ENCODE data around the gene TM9SF4. TPM values are rescaled to one million over a fixed set of nuclear protein-coding genes. Genes with fewer than 3 reads are reported as not detected.
A peak's percentile ranks its signal among the peaks of the same experiment; 100 is the strongest.

The TM9SF4 gene
- total RNA-seq (2014; rRNA removed; shearing (Covaris generic)), result 36.9 and 41.9 TPM in 2 replicates

- Histone ChIP-seq H3K27me3 (ENCODE audit: control insufficient read depth, insufficient read depth, low read length) (no peaks in the 10 kb centered on the region; the same call in 1 of the 2 replicates), H3K4me3 (ENCODE audit: insufficient read depth, low read depth, low read length) (peak within 1 kb of the TSS; percentile 71), H3K36me3 (replicated peaks; ENCODE audit: control insufficient read depth, insufficient read depth, low read length) (no peaks in the 10 kb centered on the region; the same call in 1 of the 2 replicates)
- DNase-seq, result peak; percentile 91
These were observed at the start of gene TM9SF4 for GRCh38 chr20:32109392-32110172. Gene TM9SF4 (plus strand): TSS chr20:32109714. CDS start chr20:32109741, 27 bp downstream.

- no peak overlapping the region for H3K4me3 ChIP-seq (ENCODE audit: insufficient read depth, low read depth, low read length)
- DNase-seq, result no peak
- H3K27me3 ChIP-seq (ENCODE audit: control insufficient read depth, insufficient read depth, low read length), result no peaks in the 10 kb centered on the region; the same call in 1 of the 2 replicates
- H3K36me3 ChIP-seq (replicated peaks; ENCODE audit: control insufficient read depth, insufficient read depth, low read length), result no peaks in the 10 kb centered on the region
These were observed 46.7 kb upstream of the TM9SF4 start for GRCh38 chr20:32062776-32063170.

GRCh38 chr20:32063695-32064094, 45.8 kb upstream of the TM9SF4 start:
- Histone ChIP-seq H3K27me3 (ENCODE audit: control insufficient read depth, insufficient read depth, low read length) (no peaks in the 10 kb centered on the region; the same call in 1 of the 2 replicates), H3K36me3 (replicated peaks; ENCODE audit: control insufficient read depth, insufficient read depth, low read length) (no peaks in the 10 kb centered on the region), H3K4me3 (ENCODE audit: insufficient read depth, low read depth, low read length) (no peak overlapping the region)
- no peak for DNase-seq

GRCh38 chr20:32064667-32065066, 44.8 kb upstream of the TM9SF4 start:
- DNase-seq, result no peak
- Histone ChIP-seq H3K27me3 (ENCODE audit: control insufficient read depth, insufficient read depth, low read length) (no peaks in the 10 kb centered on the region), H3K36me3 (replicated peaks; ENCODE audit: control insufficient read depth, insufficient read depth, low read length) (no peaks in the 10 kb centered on the region), H3K4me3 (ENCODE audit: insufficient read depth, low read depth, low read length) (no peak overlapping the region)

- no peak overlapping the region for H3K4me3 ChIP-seq (ENCODE audit: insufficient read depth, low read depth, low read length)
- H3K36me3 ChIP-seq (replicated peaks; ENCODE audit: control insufficient read depth, insufficient read depth, low read length), result no peaks in the 10 kb centered on the region
- DNase-seq, result no peak
- H3K27me3 ChIP-seq (ENCODE audit: control insufficient read depth, insufficient read depth, low read length), result no peaks in the 10 kb centered on the region
These were observed 42.2 kb upstream of the TM9SF4 start for GRCh38 chr20:32067234-32067821.

GRCh38 chr20:32068174-32068573, 41.3 kb upstream of the TM9SF4 start:
- no peak for DNase-seq
- H3K4me3 ChIP-seq (ENCODE audit: insufficient read depth, low read depth, low read length), result no peak overlapping the region

GRCh38 chr20:32069711-32070110, 39.8 kb upstream of the TM9SF4 start:
- DNase-seq, result no peak
- Histone ChIP-seq H3K36me3 (replicated peaks; ENCODE audit: control insufficient read depth, insufficient read depth, low read length) (no peaks in the 10 kb centered on the region), H3K4me3 (ENCODE audit: insufficient read depth, low read depth, low read length) (no peak overlapping the region), H3K27me3 (ENCODE audit: control insufficient read depth, insufficient read depth, low read length) (no peaks in the 10 kb centered on the region)

More at GRCh38 chr20:32068174-32068573, 41.3 kb upstream of the TM9SF4 start:
- Histone ChIP-seq H3K27me3 (ENCODE audit: control insufficient read depth, insufficient read depth, low read length) (no peaks in the 10 kb centered on the region), H3K36me3 (replicated peaks; ENCODE audit: control insufficient read depth, insufficient read depth, low read length) (no peaks in the 10 kb centered on the region)

- H3K4me3 ChIP-seq (ENCODE audit: insufficient read depth, low read depth, low read length), result no peak overlapping the region
- no peaks in the 10 kb centered on the region for H3K27me3 ChIP-seq (ENCODE audit: control insufficient read depth, insufficient read depth, low read length)
- H3K36me3 ChIP-seq (replicated peaks; ENCODE audit: control insufficient read depth, insufficient read depth, low read length), result no peaks in the 10 kb centered on the region
- no peak for DNase-seq
These were observed 39.2 kb upstream of the TM9SF4 start for GRCh38 chr20:32070282-32070681.

GRCh38 chr20:32070690-32071213, 38.8 kb upstream of the TM9SF4 start:
- DNase-seq, result no peak
- no peaks in the 10 kb centered on the region for H3K27me3 ChIP-seq (ENCODE audit: control insufficient read depth, insufficient read depth, low read length)
- H3K36me3 ChIP-seq (replicated peaks; ENCODE audit: control insufficient read depth, insufficient read depth, low read length), result no peaks in the 10 kb centered on the region

GRCh38 chr20:32071395-32072167, 37.9 kb upstream of the TM9SF4 start:
- no peak for DNase-seq
- H3K4me3 ChIP-seq (ENCODE audit: insufficient read depth, low read depth, low read length), result no peak overlapping the region
- no peaks in the 10 kb centered on the region for H3K36me3 ChIP-seq (replicated peaks; ENCODE audit: control insufficient read depth, insufficient read depth, low read length)
- no peaks in the 10 kb centered on the region for H3K27me3 ChIP-seq (ENCODE audit: control insufficient read depth, insufficient read depth, low read length)

More at GRCh38 chr20:32070690-32071213, 38.8 kb upstream of the TM9SF4 start:
- H3K4me3 ChIP-seq (ENCODE audit: insufficient read depth, low read depth, low read length), result no peak overlapping the region

- Histone ChIP-seq H3K27me3 (ENCODE audit: control insufficient read depth, insufficient read depth, low read length) (no peaks in the 10 kb centered on the region), H3K36me3 (replicated peaks; ENCODE audit: control insufficient read depth, insufficient read depth, low read length) (no peaks in the 10 kb centered on the region), H3K4me3 (ENCODE audit: insufficient read depth, low read depth, low read length) (no peak overlapping the region)
- no peak for DNase-seq
These were observed 37.3 kb upstream of the TM9SF4 start for GRCh38 chr20:32072168-32072750.

GRCh38 chr20:32075534-32075933, 34.0 kb upstream of the TM9SF4 start:
- no peak overlapping the region for H3K4me3 ChIP-seq (ENCODE audit: insufficient read depth, low read depth, low read length)
- H3K27me3 ChIP-seq (ENCODE audit: control insufficient read depth, insufficient read depth, low read length), result no peaks in the 10 kb centered on the region
- H3K36me3 ChIP-seq (replicated peaks; ENCODE audit: control insufficient read depth, insufficient read depth, low read length), result no peaks in the 10 kb centered on the region
- DNase-seq, result no peak

- Histone ChIP-seq H3K27me3 (ENCODE audit: control insufficient read depth, insufficient read depth, low read length) (no peaks in the 10 kb centered on the region), H3K4me3 (ENCODE audit: insufficient read depth, low read depth, low read length) (no peak overlapping the region), H3K36me3 (replicated peaks; ENCODE audit: control insufficient read depth, insufficient read depth, low read length) (no peaks in the 10 kb centered on the region)
- DNase-seq, result no peak
These were observed 32.3 kb upstream of the TM9SF4 start for GRCh38 chr20:32077190-32077589.

- no peaks in the 10 kb centered on the region for H3K27me3 ChIP-seq (ENCODE audit: control insufficient read depth, insufficient read depth, low read length)
- H3K4me3 ChIP-seq (ENCODE audit: insufficient read depth, low read depth, low read length), result no peak overlapping the region
- no peak for DNase-seq
- H3K36me3 ChIP-seq (replicated peaks; ENCODE audit: control insufficient read depth, insufficient read depth, low read length), result no peaks in the 10 kb centered on the region
These were observed 31.2 kb upstream of the TM9SF4 start for GRCh38 chr20:32078322-32078721.
